Dermis blood vessel endothelial cell (primary cell): ENCODE data around the gene PKD2L1. TPM values are rescaled to one million over a fixed set of nuclear protein-coding genes. Genes with fewer than 3 reads are reported as not detected.
"Not testable (repeated sequence)": the region's sequence is repeated elsewhere in the genome, so short reads cannot be mapped to it uniquely, and the experiment has no call there.

Source experiments
- DNase-seq: peaks from one replicate; pipeline ENCODE4 v3.0.0; 2010
- total RNA-seq: library from RNA; depleted of rRNA; stranded (reverse); fragments of >200 nt; gene quantifications from 2 replicates; pipeline ENCODE4 v1.2.3, GENCODE V29; 2014

PKD2L1 gene
- total RNA-seq, 1 donor from 2014 or later, result not detected

DNA sequence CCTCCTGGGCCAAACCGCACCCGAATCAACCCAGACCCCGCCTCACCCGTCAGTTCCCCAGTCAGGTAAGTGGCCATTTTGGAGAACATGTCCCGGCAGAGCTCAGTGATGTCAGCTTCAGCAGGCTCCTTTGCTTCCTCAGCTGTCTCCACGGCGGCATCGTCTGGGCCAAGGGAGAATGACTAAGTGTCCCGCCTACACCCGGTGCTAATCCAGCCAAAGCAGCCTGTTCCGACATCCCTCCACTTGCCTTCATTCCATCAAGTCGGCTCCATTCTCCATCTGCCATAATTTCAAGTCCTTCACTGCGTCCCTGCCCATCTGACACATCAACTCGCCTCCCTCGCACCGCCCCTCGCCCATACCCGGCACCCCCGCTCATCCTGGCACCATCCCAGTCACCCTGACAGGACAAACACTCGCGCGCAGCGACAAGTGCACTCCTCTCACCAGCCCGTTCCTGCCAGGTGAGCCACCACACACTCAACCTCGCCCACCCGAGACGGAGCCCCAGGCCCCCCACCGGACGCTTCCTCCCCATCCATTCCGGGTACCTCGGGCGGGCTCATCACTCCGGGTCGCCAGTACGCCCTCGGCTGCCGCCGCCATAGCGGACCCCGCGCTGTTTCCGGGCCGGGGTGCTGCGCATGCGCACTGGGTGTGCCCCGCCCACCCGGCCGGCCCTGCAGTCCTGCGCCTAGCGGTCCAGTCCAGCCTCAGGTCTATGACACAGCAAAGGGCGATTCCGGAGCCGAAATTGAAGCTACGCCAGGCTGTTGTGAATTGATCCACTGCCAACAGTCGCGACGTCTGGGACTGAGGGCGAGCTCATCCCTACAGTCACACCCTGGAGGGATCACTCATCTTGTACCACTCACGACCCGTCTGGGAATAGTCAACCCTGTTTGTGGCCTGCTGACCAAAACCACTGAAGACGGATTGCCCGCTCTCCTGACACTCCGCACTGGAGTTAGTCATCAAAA is 43.7 kb downstream of the PKD2L1 start, which contains the start of gene BLOC1S2:
Gene BLOC1S2, minus strand, starts transcription at position 630 of the 983 bp plus-strand sequence. Its CDS starts 21 bp downstream, at position 609.
- peak; percentile 91 for DNase-seq

DNA sequence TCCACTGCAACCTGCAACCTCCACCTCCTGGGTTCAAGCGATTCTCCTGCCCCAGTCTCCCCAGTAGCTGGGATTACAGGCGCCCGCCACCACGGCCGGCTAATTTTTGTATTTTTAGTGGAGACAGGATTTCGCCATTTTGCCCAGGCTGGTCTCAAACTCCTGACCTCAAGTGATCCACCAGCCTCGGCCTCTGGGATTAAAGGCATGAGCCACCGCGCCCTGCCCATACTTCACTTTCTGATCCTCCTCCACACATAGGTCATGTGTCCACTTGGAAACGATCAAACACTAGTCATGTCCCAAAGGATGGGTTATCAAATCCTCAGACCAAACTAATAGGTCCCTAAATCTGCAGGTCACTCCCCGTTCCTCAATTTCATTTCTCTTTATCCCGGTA is 44.7 kb downstream of the PKD2L1 start:
- peak; percentile 7 for DNase-seq

DNA sequence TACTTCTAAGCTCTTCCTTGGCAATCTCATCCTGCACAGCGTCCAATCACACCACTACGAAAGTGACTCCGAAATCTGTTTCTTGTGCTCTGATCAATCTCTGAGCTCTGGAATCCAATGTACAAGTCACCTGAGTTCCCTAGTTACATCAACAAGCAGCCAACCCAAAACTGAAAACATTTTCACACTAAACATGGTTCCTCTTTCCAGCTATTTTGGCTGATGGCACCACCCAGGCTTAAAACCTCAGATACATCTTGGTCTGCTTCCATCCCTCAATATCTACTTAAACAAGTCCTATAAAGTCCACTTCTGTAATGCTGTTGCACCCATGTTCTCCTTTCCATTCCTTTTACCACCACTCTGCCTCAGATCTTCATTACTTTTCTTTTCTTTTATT is 47.1 kb downstream of the PKD2L1 start:
- DNase-seq, result no peak

DNA sequence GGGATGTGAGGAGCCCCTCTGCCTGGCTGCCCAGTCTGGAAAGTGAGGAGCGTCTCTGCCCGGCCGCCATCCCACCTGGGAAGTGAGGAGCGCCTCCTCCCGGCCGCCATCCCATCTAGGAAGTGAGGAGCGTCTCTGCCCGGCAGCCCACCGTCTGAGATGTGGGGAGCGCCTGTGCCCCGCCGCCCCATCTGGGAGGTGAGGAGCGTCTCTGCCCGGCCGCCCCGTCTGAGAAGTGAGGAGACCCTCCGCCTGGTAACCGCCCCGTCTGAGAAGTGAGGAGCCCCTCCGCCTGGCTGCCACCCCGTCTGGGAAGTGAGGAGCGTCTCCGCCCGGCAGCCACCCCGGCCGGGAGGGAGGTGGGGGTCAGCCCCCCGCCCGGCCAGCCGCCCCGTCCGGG is 53.1 kb downstream of the PKD2L1 start:
- DNase-seq, result not testable (repeated sequence)

DNA sequence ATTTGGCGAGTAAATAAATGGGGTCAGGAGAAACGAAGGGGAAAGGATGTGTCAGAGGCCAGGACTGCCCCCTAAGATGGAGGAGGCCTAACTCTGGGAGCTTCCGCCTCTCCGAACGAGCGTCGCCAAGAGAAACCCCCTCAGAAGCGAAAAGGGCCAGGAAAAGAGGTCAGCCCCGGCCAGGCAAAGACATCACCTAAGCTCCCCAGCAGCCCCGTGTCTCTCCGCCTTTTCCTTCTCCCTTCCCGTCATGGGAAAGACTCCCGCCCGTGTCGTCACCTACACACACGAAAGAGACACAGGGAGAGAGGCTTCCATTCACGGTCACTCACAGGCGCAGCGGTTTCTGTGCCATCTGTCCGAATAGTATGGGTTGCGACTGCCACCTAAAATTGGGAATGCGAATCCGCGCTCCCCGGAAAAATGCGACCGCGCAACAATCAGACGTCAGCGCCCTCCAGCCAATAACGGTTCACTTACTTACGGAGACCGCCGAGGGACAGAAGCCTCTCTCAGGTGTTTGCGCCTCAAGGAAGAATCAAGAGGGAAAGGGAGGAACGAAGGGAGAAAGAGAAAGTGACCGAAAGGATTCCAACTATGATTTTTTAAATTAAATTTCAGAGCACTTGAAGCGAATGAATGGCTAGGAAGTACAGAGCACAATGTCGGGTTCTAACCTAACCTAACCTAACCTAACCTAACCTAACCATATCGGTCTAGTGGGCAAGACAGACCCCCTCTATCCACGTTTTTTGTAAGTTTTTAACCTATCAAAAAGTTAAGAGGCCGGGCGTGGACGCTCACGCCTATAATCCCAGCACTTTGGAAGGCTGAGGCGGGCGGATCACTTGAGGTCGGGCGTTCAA is 62.6 kb downstream of the PKD2L1 start, which contains the start of gene CWF19L1:
Gene CWF19L1, minus strand, starts transcription at position 400 of the 866 bp plus-strand sequence. Its CDS starts 45 bp downstream, at position 355.
- peak; percentile 93 for DNase-seq

DNA sequence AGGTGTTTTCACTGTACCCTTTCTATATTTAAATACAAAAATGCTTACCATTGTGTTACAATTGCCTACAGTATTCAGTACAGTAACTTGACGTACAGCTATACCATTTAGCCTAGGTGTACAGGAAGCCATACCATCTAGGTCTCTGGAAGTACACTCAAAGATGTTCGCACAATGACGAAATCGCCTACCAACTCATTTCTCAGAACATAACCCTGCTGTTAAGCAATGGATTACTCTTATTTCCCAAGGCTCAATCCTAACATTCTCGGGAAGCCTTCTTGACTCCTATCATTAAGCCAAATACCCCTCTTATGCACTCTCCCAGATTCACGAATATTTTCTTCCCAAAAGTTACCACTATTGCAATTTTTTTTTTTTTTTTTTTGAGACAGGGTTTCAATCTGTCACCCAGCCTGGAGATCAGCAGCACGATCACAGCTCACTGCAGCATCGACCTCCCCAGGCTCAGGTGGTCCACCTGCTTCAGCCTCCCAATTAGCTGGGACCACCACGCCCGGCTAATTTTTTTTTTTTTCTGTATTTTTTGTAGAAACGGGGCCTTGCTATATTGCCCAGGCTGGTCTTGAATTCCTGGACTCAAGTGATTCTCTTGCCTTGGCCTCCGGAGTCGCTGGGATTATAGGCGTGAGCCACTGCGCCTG is 64.1 kb downstream of the PKD2L1 start:
- no peak for DNase-seq

DNA sequence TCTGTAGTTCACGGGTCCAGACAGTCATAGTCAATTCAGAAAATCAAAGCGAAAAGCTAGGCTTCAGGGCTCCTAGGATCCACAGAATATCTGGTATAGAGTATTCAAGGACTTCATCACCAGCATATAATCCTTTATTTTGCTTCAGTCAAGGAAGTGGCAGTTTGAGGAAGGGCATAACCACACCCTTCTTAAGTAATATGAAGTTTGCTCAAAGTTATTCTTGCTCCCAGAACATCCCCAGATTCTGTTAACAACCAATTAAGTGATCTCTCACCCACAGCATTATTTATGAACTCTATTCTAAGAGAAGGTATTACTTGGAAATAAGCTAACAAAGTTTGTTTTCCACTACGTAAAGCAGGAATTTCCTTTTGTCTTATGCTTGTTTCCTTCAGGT is 75.8 kb downstream of the PKD2L1 start:
- no peak for DNase-seq

DNA sequence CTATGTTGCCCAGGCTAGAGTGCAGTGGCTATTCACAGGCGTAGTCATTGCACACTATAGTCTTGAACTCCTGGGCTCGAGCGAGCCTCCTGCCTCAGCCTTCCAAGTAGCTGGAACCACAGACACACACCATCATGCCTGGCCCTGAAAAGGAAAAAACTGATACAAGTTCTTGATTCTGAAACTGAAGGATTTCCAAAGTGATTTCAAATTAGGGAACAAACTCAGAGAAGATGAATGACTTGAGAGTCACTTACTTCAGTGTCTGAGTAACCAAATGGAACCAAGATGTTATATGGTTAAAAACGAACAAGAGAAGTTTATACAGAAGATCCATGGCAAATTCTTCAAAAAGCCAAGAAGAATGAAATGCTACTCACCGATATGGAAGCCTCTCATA is 77.0 kb downstream of the PKD2L1 start:
- DNase-seq, result no peak

DNA sequence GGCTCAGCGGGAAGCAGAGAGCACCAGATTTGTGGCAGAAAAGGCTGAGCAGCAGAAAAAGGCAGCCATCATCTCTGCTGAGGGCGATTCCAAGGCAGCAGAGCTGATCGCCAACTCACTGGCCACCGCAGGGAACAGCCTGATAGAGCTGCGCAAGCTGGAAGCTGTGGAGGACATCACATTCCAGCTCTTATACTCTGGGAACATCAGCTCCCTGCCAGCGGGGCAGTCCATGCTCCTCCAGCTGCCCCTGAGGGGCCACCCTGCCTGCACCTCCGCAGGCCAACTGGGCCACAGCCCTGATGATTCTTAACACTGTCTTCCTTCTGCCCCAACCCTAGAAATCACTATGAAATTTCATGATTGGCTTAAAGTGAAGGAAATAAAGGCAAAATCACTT is 81.2 kb downstream of the PKD2L1 start:
- no peak for DNase-seq

DNA sequence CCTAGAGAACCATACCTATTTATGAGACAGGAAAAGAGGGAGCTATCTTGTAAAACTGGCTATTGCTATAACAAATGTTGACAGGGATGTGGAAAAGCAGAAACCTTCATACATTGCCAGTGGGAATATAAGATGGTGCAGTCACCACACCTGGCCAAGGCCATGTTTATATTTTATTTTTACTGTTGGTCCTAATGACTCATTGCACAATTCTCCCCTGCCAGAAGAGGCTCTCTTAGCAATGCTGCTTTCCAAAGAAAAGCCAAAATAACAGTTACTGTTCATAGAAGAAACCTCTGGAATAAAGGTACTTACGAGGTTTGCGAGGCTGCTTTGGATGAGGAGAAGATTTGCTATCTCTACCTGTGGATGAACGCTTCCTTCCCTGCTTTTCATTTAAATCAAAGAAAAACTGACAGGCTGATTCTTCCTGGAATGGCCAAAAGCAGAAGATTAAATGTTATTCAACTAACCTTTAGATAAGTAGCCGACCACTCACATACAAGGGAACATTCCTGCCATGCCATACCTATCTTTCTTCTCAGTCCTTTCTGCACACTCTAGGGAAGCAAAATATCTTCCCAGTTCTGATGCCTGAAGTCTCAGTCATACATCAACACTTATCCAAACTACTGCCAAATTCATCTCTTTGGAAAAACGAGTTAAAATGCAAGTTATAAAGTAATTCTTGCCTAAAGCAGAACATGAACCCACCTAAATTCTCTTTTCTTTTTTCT is 84.4 kb downstream of the PKD2L1 start:
- no peak for DNase-seq

DNA sequence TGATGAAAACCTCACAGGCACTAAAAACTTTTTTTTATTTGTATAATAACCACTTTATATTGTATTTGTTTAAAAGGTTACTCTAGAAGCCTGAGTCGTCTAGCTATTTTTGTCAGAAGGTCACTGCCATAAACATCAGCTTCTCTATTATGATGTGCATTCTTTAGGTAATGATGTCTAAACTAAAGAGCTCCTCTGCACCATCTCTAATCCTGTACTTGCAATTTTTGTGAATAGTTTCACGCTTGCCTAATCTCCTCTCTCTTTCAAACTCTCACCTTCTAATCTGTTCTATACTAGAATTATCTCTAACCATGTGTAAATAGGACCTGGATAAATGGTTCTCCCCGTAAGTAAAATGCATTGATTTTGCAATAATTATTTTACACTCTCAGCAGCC is 90.2 kb downstream of the PKD2L1 start:
- no peak for DNase-seq

DNA sequence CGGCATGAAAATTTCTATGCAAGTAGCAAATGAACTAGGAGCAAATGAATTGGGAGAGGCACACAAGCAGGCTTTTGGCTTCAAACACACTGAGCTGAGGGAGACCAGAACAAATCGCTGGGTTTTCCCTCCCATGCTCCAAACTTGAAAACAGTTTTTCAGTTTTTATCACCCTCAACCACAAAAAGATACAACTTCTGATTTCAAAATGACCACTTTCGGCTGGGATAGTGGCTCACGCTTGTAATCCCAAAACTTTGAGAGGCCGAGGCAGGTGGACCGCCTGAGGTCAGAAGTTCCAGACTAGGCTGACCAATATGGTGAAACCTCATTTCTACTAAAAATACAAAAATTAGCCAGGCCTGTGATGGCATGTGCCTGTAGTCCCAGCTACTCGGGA is 91.6 kb downstream of the PKD2L1 start:
- no peak for DNase-seq

Other genes with a start within 250 kb of the PKD2L1 start
- not detected in 2 replicates for gene CPN1, start 248.4 kb downstream of the PKD2L1 start, total RNA-seq
- gene ERLIN1, start 144.2 kb downstream of the PKD2L1 start, total RNA-seq, result 32.8 and 62.6 TPM in 2 replicates
- 28.8 and 35.5 TPM in 2 replicates for gene CHUK, start 100.6 kb downstream of the PKD2L1 start, total RNA-seq
- 32.5 and 37.0 TPM in 2 replicates for gene CWF19L1, start 62.6 kb downstream of the PKD2L1 start, total RNA-seq
- gene BLOC1S2, start 43.5 kb downstream of the PKD2L1 start, total RNA-seq, result 35.1 and 44.2 TPM in 2 replicates
- 62.3 and 297 TPM in 2 replicates for gene SCD, start 17.0 kb upstream of the PKD2L1 start, total RNA-seq
- not detected in 2 replicates for gene WNT8B, start 132.8 kb upstream of the PKD2L1 start, total RNA-seq
- 1.2 and 5.3 TPM in 2 replicates for gene SEC31B, start 189.6 kb upstream of the PKD2L1 start, total RNA-seq
- gene NDUFB8, start 199.6 kb upstream of the PKD2L1 start, total RNA-seq, result 113 and 116 TPM in 2 replicates
- gene HIF1AN, start 205.7 kb upstream of the PKD2L1 start, total RNA-seq, result 7.5 and 10.4 TPM in 2 replicates